GM12892 (cell line): Measurements from ENCODE around the gene SAMD8.

Experiments
- POLR2A ChIP-seq: IDR thresholded peaks from 2 replicates; pipeline ENCODE4 v1.6.1; 2011; ENCODE audit warnings: low read depth, low read length, control low read depth
- POLR2AphosphoS5 ChIP-seq: IDR thresholded peaks from 2 replicates; pipeline ENCODE4 v1.6.1; 2011; ENCODE audit warnings: low read depth, low read length, control low read depth
- TAF1 ChIP-seq: IDR thresholded peaks from 2 replicates; pipeline ENCODE4 v1.6.1; 2011; ENCODE audit warnings: low read depth, mild to moderate bottlenecking, control low read depth, low read length, borderline replicate concordance

GRCh38 chr10:75066271-75066670, 45.2 kb upstream of the SAMD8 start:
- TF ChIP-seq POLR2A, result no peak
- TF ChIP-seq TAF1, result no peak
- TF ChIP-seq POLR2AphosphoS5, result no peak
